WTC11 (cell line): ENCODE data around the gene APCDD1. TPM values are rescaled to one million over a fixed set of nuclear protein-coding genes. Genes with fewer than 3 reads are reported as not detected.

Experiments
- ATAC-seq: fragments of 200-7000 bp; cut with Tn5 transposase; 2 replicates; pipeline ENCODE4 v1.10.0; 2021; ENCODE audit warnings: mild to moderate bottlenecking, moderate library complexity
- CTCF ChIA-PET: fragments of 300-600 bp; sonication (Branson Sonifier 250); formaldehyde crosslinking; loops from one replicate; lab custom pipeline; 2021; ENCODE audit warnings: antibody characterized with exemption; lab: Charles Lee
- POLR2A ChIA-PET: fragments of 350-600 bp; sonication (Branson Sonifier 250); formaldehyde crosslinking; loops from one replicate; lab custom pipeline; 2021; ENCODE audit warnings: antibody characterized with exemption; lab: Charles Lee
- DNase-seq: peaks from one replicate; pipeline ENCODE4 v3.0.0; 2021; ENCODE audit warnings: low spot score
- H3K27ac Mint-ChIP-seq: 2 replicates; pipeline ENCODE4 v1.8.0; 2021; ENCODE audit warnings: mixed read lengths
- H3K27me3 Mint-ChIP-seq: 2 replicates; pipeline ENCODE4 v1.8.0; 2021; ENCODE audit warnings: low read depth, mild to moderate bottlenecking, moderate library complexity, mixed read lengths
- H3K36me3 Mint-ChIP-seq: 2 replicates; pipeline ENCODE4 v1.8.0; 2021; ENCODE audit warnings: mixed read lengths
- H3K4me1 Mint-ChIP-seq: 2 replicates; pipeline ENCODE4 v1.8.0; 2022; ENCODE audit warnings: mixed read lengths
- H3K4me3 Mint-ChIP-seq: 2 replicates; pipeline ENCODE4 v1.8.0; 2021; ENCODE audit warnings: mild to moderate bottlenecking, moderate library complexity, mixed read lengths
- H3K9me3 Mint-ChIP-seq: 2 replicates; pipeline ENCODE4 v1.8.0; 2021; ENCODE audit warnings: mixed read lengths
- CBFB ChIP-seq: sonication (generic); formaldehyde crosslinking; IDR thresholded peaks from 2 replicates; pipeline ENCODE4 v1.8.1; 2022; ENCODE audit warnings: mild to moderate bottlenecking, low read depth, missing genetic modification reagents
- ESRRA ChIP-seq: sonication (generic); formaldehyde crosslinking; IDR thresholded peaks from 2 replicates; pipeline ENCODE4 v1.8.1; 2022; ENCODE audit warnings: mild to moderate bottlenecking, missing genetic modification reagents, borderline replicate concordance
- GRHL2 ChIP-seq: fragments of 250-450 bp; sonication (Bioruptor Pico); IDR thresholded peaks from 2 replicates; pipeline ENCODE4 v1.8.0; 2022; ENCODE audit warnings: mild to moderate bottlenecking, moderate library complexity; ENCODE audit not compliant: insufficient replicate concordance, severe bottlenecking
- GTF2I ChIP-seq: fragments of 250-450 bp; sonication (Bioruptor Pico); conservative IDR thresholded peaks from 2 replicates; pipeline ENCODE4 v1.4.0; 2021; ENCODE audit warnings: mild to moderate bottlenecking
- HMGA2 ChIP-seq: fragments of 250-450 bp; sonication (Bioruptor Pico); IDR thresholded peaks from 2 replicates; pipeline ENCODE4 v1.4.0; 2021; ENCODE audit warnings: mild to moderate bottlenecking, moderate library complexity
- IRF2 ChIP-seq: sonication (generic); formaldehyde crosslinking; IDR thresholded peaks from 2 replicates; pipeline ENCODE4 v1.8.0; 2022; ENCODE audit warnings: low read depth, missing genetic modification reagents, borderline replicate concordance
- MXD4 ChIP-seq: fragments of 250-450 bp; sonication (Bioruptor Pico); IDR thresholded peaks from 2 replicates; pipeline ENCODE4 v1.8.0; 2021; ENCODE audit warnings: mild to moderate bottlenecking, moderate library complexity, borderline replicate concordance
- NFATC4 ChIP-seq: fragments of 250-450 bp; sonication (Bioruptor Pico); IDR thresholded peaks from 2 replicates; pipeline ENCODE4 v1.9.0; 2021; ENCODE audit warnings: mild to moderate bottlenecking
- NFYB ChIP-seq: sonication (generic); formaldehyde crosslinking; conservative IDR thresholded peaks from 2 replicates; pipeline ENCODE4 v1.8.0; 2022; ENCODE audit warnings: low read depth, missing genetic modification reagents
- OVOL2 ChIP-seq: fragments of 250-450 bp; sonication (Bioruptor Pico); IDR thresholded peaks from 2 replicates; pipeline ENCODE4 v1.9.0; 2021; ENCODE audit warnings: mild to moderate bottlenecking, borderline replicate concordance
- RORB ChIP-seq: fragments of 250-450 bp; sonication (Bioruptor Pico); IDR thresholded peaks from 2 replicates; pipeline ENCODE4 v1.9.0; 2021; ENCODE audit warnings: mild to moderate bottlenecking
- ZNF232 ChIP-seq: sonication (generic); formaldehyde crosslinking; IDR thresholded peaks from 2 replicates; pipeline ENCODE4 v1.8.0; 2022; ENCODE audit warnings: mild to moderate bottlenecking, missing genetic modification reagents
- ZNF396 ChIP-seq: fragments of 250-450 bp; sonication (Bioruptor Pico); IDR thresholded peaks from 2 replicates; pipeline ENCODE4 v1.8.0; 2021; ENCODE audit warnings: mild to moderate bottlenecking, moderate library complexity, borderline replicate concordance
- total RNA-seq: library from RNA; stranded (reverse); gene quantifications from 3 replicates; pipeline ENCODE4 v1.2.3, GENCODE V29; 2021
- TF ChIP-seq, protein P1 (sequence below): sonication (generic); formaldehyde crosslinking; IDR thresholded peaks from 2 replicates; pipeline ENCODE4 v1.8.1; 2023; ENCODE audit warnings: mild to moderate bottlenecking, missing genetic modification reagents, borderline replicate concordance
- TF ChIP-seq, protein P2 (sequence below): fragments of 250-450 bp; sonication (Bioruptor Pico); conservative IDR thresholded peaks from 2 replicates; pipeline ENCODE4 v1.9.0; 2021; ENCODE audit warnings: mild to moderate bottlenecking
- TF ChIP-seq, protein P3 (sequence below): sonication (generic); formaldehyde crosslinking; IDR thresholded peaks from 2 replicates; pipeline ENCODE4 v1.8.1; 2023; ENCODE audit warnings: mild to moderate bottlenecking, missing genetic modification reagents
- TF ChIP-seq, protein P4 (sequence below): sonication (generic); formaldehyde crosslinking; IDR thresholded peaks from 2 replicates; pipeline ENCODE4 v1.8.1; 2022; ENCODE audit warnings: low read depth, missing genetic modification reagents, borderline replicate concordance
- TF ChIP-seq, protein P5 (sequence below): sonication (generic); formaldehyde crosslinking; conservative IDR thresholded peaks from 2 replicates; pipeline ENCODE4 v1.8.1; 2022; ENCODE audit warnings: mild to moderate bottlenecking, missing genetic modification reagents
- TF ChIP-seq, protein P6 (sequence below): sonication (generic); formaldehyde crosslinking; IDR thresholded peaks from 2 replicates; pipeline ENCODE4 v1.8.1; 2022; ENCODE audit warnings: mild to moderate bottlenecking, missing genetic modification reagents, moderate library complexity, borderline replicate concordance
- TF ChIP-seq, protein P7 (sequence below): fragments of 250-450 bp; sonication (Bioruptor Pico); IDR thresholded peaks from 2 replicates; pipeline ENCODE4 v2.1.2; 2022; ENCODE audit warnings: mild to moderate bottlenecking, moderate library complexity
- TF ChIP-seq, protein P8 (sequence below): sonication (generic); formaldehyde crosslinking; IDR thresholded peaks from 2 replicates; pipeline ENCODE4 v1.8.1; 2023; ENCODE audit warnings: mild to moderate bottlenecking, missing genetic modification reagents, moderate library complexity
- TF ChIP-seq, protein P9 (sequence below): sonication (generic); formaldehyde crosslinking; IDR thresholded peaks from 2 replicates; pipeline ENCODE4 v1.8.0; 2022; ENCODE audit warnings: mild to moderate bottlenecking, missing genetic modification reagents

Gene APCDD1
- total RNA-seq, 1 experiment from 2014 or later = 7.1 TPM

DNA sequence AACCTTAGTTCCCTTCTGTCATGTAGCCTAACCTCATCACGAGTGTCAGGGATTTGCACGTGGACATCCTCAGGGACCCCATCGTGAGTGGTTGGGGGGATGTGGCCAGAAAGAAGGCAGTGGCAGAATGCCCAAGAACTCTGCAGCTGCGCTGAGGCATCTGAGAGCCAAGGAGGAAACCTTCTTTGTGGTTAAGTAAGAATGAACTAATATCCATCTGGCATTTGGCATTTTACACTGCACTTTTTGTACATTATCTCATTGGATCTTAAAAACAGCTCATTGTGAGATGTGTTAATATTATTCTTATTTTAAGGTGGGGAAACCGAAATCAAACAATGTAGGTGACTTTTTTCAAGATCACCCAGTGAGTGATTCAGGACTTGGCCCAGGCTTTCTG lies 32.6 kb upstream of the APCDD1 start:
- no peak overlapping the region for H3K4me3 Mint-ChIP-seq
- no peak overlapping the region for H3K27ac Mint-ChIP-seq
- no peaks in the 10 kb centered on the region for H3K4me1 Mint-ChIP-seq
- no peaks in the 10 kb centered on the region for H3K27me3 Mint-ChIP-seq
- ATAC-seq = no peak
- no peak for DNase-seq
- ChIA-PET POLR2A (no interaction called here), CTCF (interaction anchor here (1.0 kb wide), 1 partner anchor 9 kb away, joined by 3 read pairs; no protein-coding TSS in a partner anchor)
- peaks cover 25% of the 10 kb centered on the region for H3K9me3 Mint-ChIP-seq
- H3K36me3 Mint-ChIP-seq = no peaks in the 10 kb centered on the region
- TF ChIP-seq GRHL2 (CRISPR knock-in tag) (no peak), RORB (CRISPR knock-in tag) (no peak), ZNF232 (CRISPR knock-in tag) (no peak), OVOL2 (CRISPR knock-in tag) (no peak), ZNF396 (CRISPR knock-in tag) (no peak), MXD4 (CRISPR knock-in tag) (no peak), CBFB (CRISPR knock-in tag) (no peak), IRF2 (CRISPR knock-in tag) (no peak)
- TF ChIP-seq, protein P1, sequence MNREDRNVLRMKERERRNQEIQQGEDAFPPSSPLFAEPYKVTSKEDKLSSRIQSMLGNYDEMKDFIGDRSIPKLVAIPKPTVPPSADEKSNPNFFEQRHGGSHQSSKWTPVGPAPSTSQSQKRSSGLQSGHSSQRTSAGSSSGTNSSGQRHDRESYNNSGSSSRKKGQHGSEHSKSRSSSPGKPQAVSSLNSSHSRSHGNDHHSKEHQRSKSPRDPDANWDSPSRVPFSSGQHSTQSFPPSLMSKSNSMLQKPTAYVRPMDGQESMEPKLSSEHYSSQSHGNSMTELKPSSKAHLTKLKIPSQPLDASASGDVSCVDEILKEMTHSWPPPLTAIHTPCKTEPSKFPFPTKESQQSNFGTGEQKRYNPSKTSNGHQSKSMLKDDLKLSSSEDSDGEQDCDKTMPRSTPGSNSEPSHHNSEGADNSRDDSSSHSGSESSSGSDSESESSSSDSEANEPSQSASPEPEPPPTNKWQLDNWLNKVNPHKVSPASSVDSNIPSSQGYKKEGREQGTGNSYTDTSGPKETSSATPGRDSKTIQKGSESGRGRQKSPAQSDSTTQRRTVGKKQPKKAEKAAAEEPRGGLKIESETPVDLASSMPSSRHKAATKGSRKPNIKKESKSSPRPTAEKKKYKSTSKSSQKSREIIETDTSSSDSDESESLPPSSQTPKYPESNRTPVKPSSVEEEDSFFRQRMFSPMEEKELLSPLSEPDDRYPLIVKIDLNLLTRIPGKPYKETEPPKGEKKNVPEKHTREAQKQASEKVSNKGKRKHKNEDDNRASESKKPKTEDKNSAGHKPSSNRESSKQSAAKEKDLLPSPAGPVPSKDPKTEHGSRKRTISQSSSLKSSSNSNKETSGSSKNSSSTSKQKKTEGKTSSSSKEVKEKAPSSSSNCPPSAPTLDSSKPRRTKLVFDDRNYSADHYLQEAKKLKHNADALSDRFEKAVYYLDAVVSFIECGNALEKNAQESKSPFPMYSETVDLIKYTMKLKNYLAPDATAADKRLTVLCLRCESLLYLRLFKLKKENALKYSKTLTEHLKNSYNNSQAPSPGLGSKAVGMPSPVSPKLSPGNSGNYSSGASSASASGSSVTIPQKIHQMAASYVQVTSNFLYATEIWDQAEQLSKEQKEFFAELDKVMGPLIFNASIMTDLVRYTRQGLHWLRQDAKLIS (CRISPR knock-in tag) = no peak
- TF ChIP-seq, protein P2, sequence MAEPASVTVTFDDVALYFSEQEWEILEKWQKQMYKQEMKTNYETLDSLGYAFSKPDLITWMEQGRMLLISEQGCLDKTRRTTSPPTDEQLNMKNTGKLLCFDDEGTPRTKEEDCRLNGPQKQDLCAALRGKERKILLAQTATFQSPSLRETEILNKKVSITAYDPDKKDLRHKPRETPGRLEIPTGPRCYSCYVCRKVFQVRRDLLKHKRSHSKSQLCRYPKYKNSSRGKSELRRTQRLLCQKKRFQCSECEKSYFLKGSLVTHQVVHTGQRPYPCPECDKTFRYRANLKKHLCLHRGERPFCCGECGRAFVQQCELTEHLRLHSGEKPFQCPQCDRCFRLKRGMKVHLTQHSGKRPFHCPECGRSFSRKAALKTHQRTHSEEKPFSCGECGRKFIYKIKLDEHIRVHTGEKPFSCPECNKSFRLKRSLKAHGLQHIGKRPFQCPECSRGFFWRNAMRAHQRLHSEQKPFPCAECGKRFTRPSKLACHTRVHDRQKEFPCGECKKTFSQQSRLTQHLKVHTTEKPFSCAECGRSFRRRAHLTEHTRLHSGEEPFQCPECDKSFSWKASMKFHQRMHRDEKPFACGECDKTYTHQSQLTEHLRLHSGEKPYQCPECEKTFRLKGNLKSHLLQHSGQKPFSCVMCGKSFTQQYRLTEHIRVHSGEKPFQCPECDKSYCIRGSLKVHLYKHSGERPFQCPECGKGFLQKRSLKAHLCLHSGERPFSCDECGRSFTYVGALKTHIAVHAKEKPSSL (CRISPR knock-in tag) = no peak
- TF ChIP-seq, protein P3, sequence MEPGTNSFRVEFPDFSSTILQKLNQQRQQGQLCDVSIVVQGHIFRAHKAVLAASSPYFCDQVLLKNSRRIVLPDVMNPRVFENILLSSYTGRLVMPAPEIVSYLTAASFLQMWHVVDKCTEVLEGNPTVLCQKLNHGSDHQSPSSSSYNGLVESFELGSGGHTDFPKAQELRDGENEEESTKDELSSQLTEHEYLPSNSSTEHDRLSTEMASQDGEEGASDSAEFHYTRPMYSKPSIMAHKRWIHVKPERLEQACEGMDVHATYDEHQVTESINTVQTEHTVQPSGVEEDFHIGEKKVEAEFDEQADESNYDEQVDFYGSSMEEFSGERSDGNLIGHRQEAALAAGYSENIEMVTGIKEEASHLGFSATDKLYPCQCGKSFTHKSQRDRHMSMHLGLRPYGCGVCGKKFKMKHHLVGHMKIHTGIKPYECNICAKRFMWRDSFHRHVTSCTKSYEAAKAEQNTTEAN = no peak
- TF ChIP-seq, protein P4, sequence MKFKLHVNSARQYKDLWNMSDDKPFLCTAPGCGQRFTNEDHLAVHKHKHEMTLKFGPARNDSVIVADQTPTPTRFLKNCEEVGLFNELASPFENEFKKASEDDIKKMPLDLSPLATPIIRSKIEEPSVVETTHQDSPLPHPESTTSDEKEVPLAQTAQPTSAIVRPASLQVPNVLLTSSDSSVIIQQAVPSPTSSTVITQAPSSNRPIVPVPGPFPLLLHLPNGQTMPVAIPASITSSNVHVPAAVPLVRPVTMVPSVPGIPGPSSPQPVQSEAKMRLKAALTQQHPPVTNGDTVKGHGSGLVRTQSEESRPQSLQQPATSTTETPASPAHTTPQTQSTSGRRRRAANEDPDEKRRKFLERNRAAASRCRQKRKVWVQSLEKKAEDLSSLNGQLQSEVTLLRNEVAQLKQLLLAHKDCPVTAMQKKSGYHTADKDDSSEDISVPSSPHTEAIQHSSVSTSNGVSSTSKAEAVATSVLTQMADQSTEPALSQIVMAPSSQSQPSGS (CRISPR knock-in tag) = no peak
- TF ChIP-seq, protein P5, sequence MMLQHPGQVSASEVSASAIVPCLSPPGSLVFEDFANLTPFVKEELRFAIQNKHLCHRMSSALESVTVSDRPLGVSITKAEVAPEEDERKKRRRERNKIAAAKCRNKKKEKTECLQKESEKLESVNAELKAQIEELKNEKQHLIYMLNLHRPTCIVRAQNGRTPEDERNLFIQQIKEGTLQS (CRISPR knock-in tag) = no peak
- TF ChIP-seq, protein P6, sequence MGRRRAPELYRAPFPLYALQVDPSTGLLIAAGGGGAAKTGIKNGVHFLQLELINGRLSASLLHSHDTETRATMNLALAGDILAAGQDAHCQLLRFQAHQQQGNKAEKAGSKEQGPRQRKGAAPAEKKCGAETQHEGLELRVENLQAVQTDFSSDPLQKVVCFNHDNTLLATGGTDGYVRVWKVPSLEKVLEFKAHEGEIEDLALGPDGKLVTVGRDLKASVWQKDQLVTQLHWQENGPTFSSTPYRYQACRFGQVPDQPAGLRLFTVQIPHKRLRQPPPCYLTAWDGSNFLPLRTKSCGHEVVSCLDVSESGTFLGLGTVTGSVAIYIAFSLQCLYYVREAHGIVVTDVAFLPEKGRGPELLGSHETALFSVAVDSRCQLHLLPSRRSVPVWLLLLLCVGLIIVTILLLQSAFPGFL (CRISPR knock-in tag) = no peak

DNA sequence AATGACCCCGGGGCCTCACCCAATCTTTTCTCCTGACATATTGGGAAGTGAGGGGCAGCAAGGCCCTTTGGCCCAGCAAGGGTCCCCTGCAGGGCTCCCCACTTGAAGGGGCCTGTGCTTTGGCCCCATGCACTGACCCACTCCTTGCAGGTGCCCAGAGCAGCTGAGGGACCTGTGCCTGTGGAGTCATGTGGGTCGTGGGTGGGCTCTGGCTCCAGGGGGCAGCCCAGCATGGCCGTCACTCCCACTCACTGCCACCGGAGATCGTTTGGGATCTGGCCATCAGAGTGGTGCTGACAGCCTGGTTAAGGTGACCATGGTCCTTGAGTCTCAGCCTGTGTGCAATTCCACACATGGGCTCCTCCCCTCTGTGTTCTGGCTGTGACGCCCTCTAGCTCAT lies 31.7 kb upstream of the APCDD1 start:
- Mint-ChIP-seq H3K36me3 (no peaks in the 10 kb centered on the region), H3K9me3 (peaks cover 25% of the 10 kb centered on the region), H3K27me3 (no peaks in the 10 kb centered on the region), H3K27ac (no peak overlapping the region), H3K4me1 (no peaks in the 10 kb centered on the region), H3K4me3 (no peak overlapping the region)
- TF ChIP-seq, protein P7, sequence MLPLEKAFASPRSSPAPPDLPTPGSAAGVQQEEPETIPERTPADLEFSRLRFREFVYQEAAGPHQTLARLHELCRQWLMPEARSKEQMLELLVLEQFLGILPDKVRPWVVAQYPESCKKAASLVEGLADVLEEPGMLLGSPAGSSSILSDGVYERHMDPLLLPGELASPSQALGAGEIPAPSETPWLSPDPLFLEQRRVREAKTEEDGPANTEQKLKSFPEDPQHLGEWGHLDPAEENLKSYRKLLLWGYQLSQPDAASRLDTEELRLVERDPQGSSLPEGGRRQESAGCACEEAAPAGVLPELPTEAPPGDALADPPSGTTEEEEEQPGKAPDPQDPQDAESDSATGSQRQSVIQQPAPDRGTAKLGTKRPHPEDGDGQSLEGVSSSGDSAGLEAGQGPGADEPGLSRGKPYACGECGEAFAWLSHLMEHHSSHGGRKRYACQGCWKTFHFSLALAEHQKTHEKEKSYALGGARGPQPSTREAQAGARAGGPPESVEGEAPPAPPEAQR (CRISPR knock-in tag) = no peak
- TF ChIP-seq ESRRA (CRISPR knock-in tag) (no peak), NFYB (CRISPR knock-in tag) (no peak), NFATC4 (no peak), GTF2I (CRISPR knock-in tag) (no peak), HMGA2 (no peak)
- TF ChIP-seq, protein P8, sequence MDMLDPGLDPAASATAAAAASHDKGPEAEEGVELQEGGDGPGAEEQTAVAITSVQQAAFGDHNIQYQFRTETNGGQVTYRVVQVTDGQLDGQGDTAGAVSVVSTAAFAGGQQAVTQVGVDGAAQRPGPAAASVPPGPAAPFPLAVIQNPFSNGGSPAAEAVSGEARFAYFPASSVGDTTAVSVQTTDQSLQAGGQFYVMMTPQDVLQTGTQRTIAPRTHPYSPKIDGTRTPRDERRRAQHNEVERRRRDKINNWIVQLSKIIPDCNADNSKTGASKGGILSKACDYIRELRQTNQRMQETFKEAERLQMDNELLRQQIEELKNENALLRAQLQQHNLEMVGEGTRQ = no peak
- TF ChIP-seq, protein P9, sequence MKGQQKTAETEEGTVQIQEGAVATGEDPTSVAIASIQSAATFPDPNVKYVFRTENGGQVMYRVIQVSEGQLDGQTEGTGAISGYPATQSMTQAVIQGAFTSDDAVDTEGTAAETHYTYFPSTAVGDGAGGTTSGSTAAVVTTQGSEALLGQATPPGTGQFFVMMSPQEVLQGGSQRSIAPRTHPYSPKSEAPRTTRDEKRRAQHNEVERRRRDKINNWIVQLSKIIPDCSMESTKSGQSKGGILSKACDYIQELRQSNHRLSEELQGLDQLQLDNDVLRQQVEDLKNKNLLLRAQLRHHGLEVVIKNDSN (CRISPR knock-in tag) = no peak
- POLR2A ChIA-PET = no interaction called here
- DNase-seq (no peak), ATAC-seq (no peak)
- CTCF ChIA-PET = no interaction called here
